Endothelial cell of umbilical vein (primary cell): ENCODE data around the gene WDFY2. TPM values are rescaled to one million over a fixed set of nuclear protein-coding genes. Genes with fewer than 3 reads are reported as not detected.
"Not testable (repeated sequence)": the region's sequence is repeated elsewhere in the genome, so short reads cannot be mapped to it uniquely, and the experiment has no call there.

Source experiments
- BruUV-seq: library from RNA; stranded (reverse); fragments of 400-500 nt; replicated peaks from 2 replicates; lab custom pipeline; 2021; lab: Mats Ljungman, UMichigan
- CTCF ChIA-PET: fragments of 300-600, 350-600 bp; sonication (Branson Sonifier 250); formaldehyde crosslinking; loops from one replicate; lab custom pipeline; 2021; ENCODE audit warnings: antibody characterized with exemption, inconsistent platforms; lab: Charles Lee
- POLR2A ChIA-PET: fragments of 300-600, 350-600 bp; sonication (Branson Sonifier 250); formaldehyde crosslinking; loops from one replicate; lab custom pipeline; 2021; ENCODE audit warnings: antibody characterized with exemption, inconsistent platforms; lab: Charles Lee
- DNase-seq: peaks from one replicate; pipeline ENCODE4 v3.0.0-alpha.2; 2011; ENCODE audit warnings: low read depth, low spot score
- FAIRE-seq: peaks from 2 replicates; lab custom pipeline; 2011; peaks lifted over from hg19 to GRCh38; lab: Jason Lieb, UNC
- H2AFZ ChIP-seq: 2 replicates; pipeline ENCODE4 v1.6.0; 2012; ENCODE audit warnings: low read depth, low read length, control low read depth, inconsistent platforms
- H3K27ac ChIP-seq: 2 replicates; pipeline ENCODE4 v1.5.1; 2011; ENCODE audit warnings: low read depth, mild to moderate bottlenecking, control low read depth, low read length, moderate library complexity; ENCODE audit not compliant: insufficient read depth
- H3K27me3 ChIP-seq, 2 experiments: 2 replicates each; pipeline versions ENCODE4 v1.6.0 to v1.6.1; 2011; ENCODE audit warnings: low read length in 2 of 2, mixed read lengths in 1 of 2; ENCODE audit not compliant: control insufficient read depth in 2 of 2, insufficient read depth in 2 of 2
- H3K36me3 ChIP-seq, 2 experiments: 2 replicates in 1 of 2; 3 replicates in 1 of 2; pipeline ENCODE4 v1.5.1; 2011; ENCODE audit warnings: low read length in 2 of 2, mild to moderate bottlenecking in 1 of 2, moderate library complexity in 1 of 2; ENCODE audit not compliant: control insufficient read depth in 2 of 2, insufficient read depth in 2 of 2; ENCODE audit errors: extremely low read depth in 1 of 2
- H3K4me1 ChIP-seq: 3 replicates; pipeline ENCODE4 v1.5.1; 2011; ENCODE audit warnings: mild to moderate bottlenecking, low read length; ENCODE audit not compliant: control insufficient read depth, insufficient read depth; ENCODE audit errors: extremely low read depth
- H3K4me2 ChIP-seq: 2 replicates; pipeline ENCODE4 v1.6.1; 2011; ENCODE audit warnings: low read length, control low read depth, mixed read lengths; ENCODE audit not compliant: insufficient read depth
- H3K4me3 ChIP-seq, 3 experiments: fragments of 200-600 bp in 1 of 3; sonication (generic), shearing (Covaris generic) in 1 of 3; replicated peaks in 1 of 3; 2 replicates each; pipeline ENCODE4 v1.5.1; 2011 to 2016; ENCODE audit warnings: control low read depth in 3 of 3, low read length in 3 of 3, mild to moderate bottlenecking in 2 of 3, inconsistent platforms in 1 of 3, low read depth in 1 of 3, moderate library complexity in 1 of 3; ENCODE audit not compliant: insufficient read depth in 1 of 3
- H3K79me2 ChIP-seq: 2 replicates; pipeline ENCODE4 v1.6.0; 2012; ENCODE audit warnings: low read length, inconsistent platforms; ENCODE audit not compliant: control insufficient read depth, insufficient read depth
- H3K9ac ChIP-seq: replicated peaks from 2 replicates; pipeline ENCODE3; 2011; ENCODE audit warnings: low read length, control low read depth; ENCODE audit not compliant: insufficient read depth; ENCODE audit errors: extremely low read depth
- H3K9me1 ChIP-seq: replicated peaks from 3 replicates; pipeline ENCODE4 v1.6.0; 2011; ENCODE audit warnings: mild to moderate bottlenecking, low read length; ENCODE audit not compliant: control insufficient read depth, insufficient read depth; ENCODE audit errors: extremely low read depth
- H3K9me3 ChIP-seq: replicated peaks from 2 replicates; pipeline ENCODE4 v1.5.1; 2012; ENCODE audit warnings: low read length, inconsistent platforms; ENCODE audit not compliant: control insufficient read depth, insufficient read depth
- H4K20me1 ChIP-seq: replicated peaks from 2 replicates; pipeline ENCODE3; 2011; ENCODE audit warnings: mild to moderate bottlenecking, low read length; ENCODE audit not compliant: control insufficient read depth, insufficient read depth; ENCODE audit errors: extremely low read depth
- FOS ChIP-seq: IDR thresholded peaks from 2 replicates; pipeline ENCODE4 v1.6.1; 2011; ENCODE audit warnings: mild to moderate bottlenecking, low read length, moderate library complexity, borderline replicate concordance; ENCODE audit not compliant: insufficient read depth
- GATA2 ChIP-seq: IDR thresholded peaks from 2 replicates; pipeline ENCODE4 v1.7.0; 2011; ENCODE audit warnings: low read depth, mild to moderate bottlenecking, moderate library complexity, mixed read lengths, low read length; ENCODE audit not compliant: insufficient read length, insufficient read depth
- POLR2AphosphoS5 ChIP-seq: IDR thresholded peaks from 2 replicates; pipeline ENCODE4 v1.6.1; 2012; ENCODE audit warnings: low read depth, mild to moderate bottlenecking, control low read depth, low read length, moderate library complexity; ENCODE audit not compliant: insufficient read depth
- dilution Hi-C: fragments of 300-500 bp; cut with MboI; formaldehyde crosslinking; loops from one replicate; pipeline ENCODE4 v1.15.0; 2019; ENCODE audit warnings: low sequenced_read_pairs; ENCODE audit not compliant: extremely low pct_ligation_motif_present
- intact Hi-C: fragments of 100-400 bp; cut with micrococcal nuclease; formaldehyde crosslinking; loops from one replicate; pipeline ENCODE4 v1.10.0; 2022
- polyA plus RNA-seq, 4 experiments: library from polyadenylated mRNA; depleted of rRNA in 3 of 4; stranded (reverse) in 3 of 4; unstranded in 1 of 4; fragments of >200 nt; gene quantifications; 2 replicates each; pipeline versions ENCODE4 v1.2.1 to v1.2.3, GENCODE V29; 2011 to 2012; ENCODE audit warnings: missing spikeins in 1 of 4
- total RNA-seq: library from RNA; stranded (reverse); gene quantifications from 2 replicates; pipeline ENCODE4 v1.2.3, GENCODE V29; 2021
- TF ChIP-seq, protein P1 (sequence below): IDR thresholded peaks from 2 replicates; pipeline ENCODE4 v1.6.1; 2011; ENCODE audit not compliant: insufficient read depth, insufficient read length

The WDFY2 gene
- total and polyA plus RNA-seq, 2 donors (not counting 3 experiments of a cell fraction or from before 2014, with no cell fraction given): 2.1 to 5.5 TPM

DNA sequence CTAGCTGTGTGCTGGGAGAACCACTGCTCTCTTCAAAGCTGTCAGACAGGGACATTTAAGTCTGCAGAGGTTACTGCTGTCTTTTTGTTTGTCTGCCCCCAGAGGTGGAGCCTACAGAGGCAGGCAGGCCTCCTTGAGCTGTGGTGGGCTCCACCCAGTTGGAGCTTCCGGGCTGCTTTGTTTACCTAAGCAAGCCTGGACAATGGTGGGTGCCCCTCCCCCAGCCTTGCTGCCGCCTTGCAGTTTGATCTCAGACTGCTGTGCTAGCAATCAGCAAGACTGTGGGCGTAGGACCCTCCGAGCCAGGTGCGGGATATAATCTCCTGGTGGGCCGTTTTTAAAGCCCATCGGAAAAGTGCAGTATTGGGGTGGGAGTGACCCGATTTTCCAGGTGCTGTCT is 111.4 kb downstream of the WDFY2 start:
- H3K4me2 ChIP-seq, dilution Hi-C loops, H3K27me3 ChIP-seq, FAIRE-seq, DNase-seq, intact Hi-C loops, H3K36me3 ChIP-seq, H3K9ac ChIP-seq, CTCF ChIA-PET, H3K9me3 ChIP-seq, H4K20me1 ChIP-seq, H3K9me1 ChIP-seq, H2AFZ ChIP-seq, H3K27ac ChIP-seq, BruUV-seq, H3K4me3 ChIP-seq, H3K79me2 ChIP-seq: not testable (repeated sequence)
- H3K4me1 ChIP-seq: peaks cover 17% of the 10 kb centered on the region
- POLR2A ChIA-PET: interaction anchor here (0.7 kb wide), 1 partner anchor 243 kb away, joined by 3 read pairs; the partner anchor contains the start of gene INTS6

DNA sequence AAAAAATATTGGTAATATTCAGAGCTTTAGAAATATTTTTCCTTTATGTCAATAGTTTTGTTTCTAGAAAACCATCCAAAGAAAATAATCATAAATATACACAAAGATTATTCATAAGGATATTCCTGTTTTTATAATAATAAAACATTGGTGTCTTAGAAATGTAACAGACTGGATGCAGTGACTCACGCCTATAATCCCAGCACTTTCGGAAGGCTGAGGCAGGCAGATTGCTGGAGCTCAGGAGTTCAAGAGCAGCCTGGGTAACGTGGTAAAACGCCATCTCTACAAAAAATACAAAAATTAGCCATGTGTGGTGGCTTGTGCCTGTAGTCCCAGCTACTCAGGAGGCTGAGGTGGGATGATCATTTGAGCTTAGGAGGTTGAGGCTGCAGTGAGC is 112.9 kb downstream of the WDFY2 start:
- Histone ChIP-seq H3K79me2 (no peaks in the 10 kb centered on the region), H3K36me3 (no peaks in the 10 kb centered on the region), H3K9me1 (no peaks in the 10 kb centered on the region), H3K9ac (no peak overlapping the region), H2AFZ (peak overlapping the region; percentile 26), H4K20me1 (no peaks in the 10 kb centered on the region), H3K27me3 (no peaks in the 10 kb centered on the region), H3K4me1 (peaks cover 17% of the 10 kb centered on the region), H3K27ac (peak overlapping the region; percentile 0), H3K4me3 (no peak overlapping the region), H3K9me3 (no peaks in the 10 kb centered on the region), H3K4me2 (peak overlapping the region; percentile 69)
- BruUV-seq: no TSS peak
- no peak for TF ChIP-seq GATA2
- TF ChIP-seq, protein P1, sequence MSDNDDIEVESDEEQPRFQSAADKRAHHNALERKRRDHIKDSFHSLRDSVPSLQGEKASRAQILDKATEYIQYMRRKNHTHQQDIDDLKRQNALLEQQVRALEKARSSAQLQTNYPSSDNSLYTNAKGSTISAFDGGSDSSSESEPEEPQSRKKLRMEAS: no peak
- peak; percentile 30 for TF ChIP-seq FOS
- TF ChIP-seq POLR2AphosphoS5: no peak
- intact Hi-C loops: no loop called here
- dilution Hi-C loops: no loop called here
- DNase-seq (peak; percentile 62), FAIRE-seq (peak; percentile 81)
- CTCF ChIA-PET: interaction anchor here (1.0 to 1.8 kb wide), 6 partner anchors 10 to 411 kb away, joined by 3 to 5 read pairs (median 4); no protein-coding TSS in a partner anchor
- POLR2A ChIA-PET: interaction anchor here (1.0 kb wide), 1 partner anchor 244 kb away, joined by 3 read pairs; no protein-coding TSS in a partner anchor
